H9 (cell line): ENCODE measurements around the gene EXOC2. TPM values are rescaled to one million over a fixed set of nuclear protein-coding genes. Genes with fewer than 3 reads are reported as not detected.

Experiments used
- DNase-seq: peaks from one replicate; pipeline ENCODE4 v3.0.0-alpha.2; 2017
- H2AFZ ChIP-seq: one replicate; pipeline ENCODE4 v1.6.1; 2013; ENCODE audit warnings: mild to moderate bottlenecking, low read length, control low read depth, moderate library complexity
- H2AK5ac ChIP-seq: 2 replicates; pipeline ENCODE4 v1.6.1; 2013; ENCODE audit warnings: low read length, control low read depth, mixed read lengths; ENCODE audit not compliant: insufficient read length
- H2BK120ac ChIP-seq: one replicate; pipeline ENCODE4 v1.6.1; 2013; ENCODE audit warnings: low read depth, mild to moderate bottlenecking, low read length, control low read depth, inconsistent platforms; ENCODE audit not compliant: poor library complexity, severe bottlenecking
- H2BK12ac ChIP-seq: 2 replicates; pipeline ENCODE4 v1.6.1; 2013; ENCODE audit warnings: low read length, control low read depth, mixed read lengths, low read depth; ENCODE audit not compliant: insufficient read length
- H2BK15ac ChIP-seq: 2 replicates; pipeline ENCODE4 v1.6.1; 2013; ENCODE audit warnings: low read depth, low read length, control low read depth
- H2BK20ac ChIP-seq: one replicate; pipeline ENCODE4 v1.6.1; 2013; ENCODE audit warnings: low read depth, mild to moderate bottlenecking, low read length, control low read depth, inconsistent platforms; ENCODE audit not compliant: poor library complexity, severe bottlenecking
- H2BK5ac ChIP-seq: 2 replicates; pipeline ENCODE4 v1.6.1; 2013; ENCODE audit warnings: low read length, control low read depth, mixed read lengths; ENCODE audit not compliant: insufficient read length
- H3K14ac ChIP-seq: 2 replicates; pipeline ENCODE4 v1.6.1; 2013; ENCODE audit warnings: low read length, control low read depth; ENCODE audit not compliant: insufficient read depth
- H3K18ac ChIP-seq: 2 replicates; pipeline ENCODE4 v1.6.1; 2013; ENCODE audit warnings: low read depth, mild to moderate bottlenecking, mixed read lengths, low read length, control low read depth; ENCODE audit not compliant: insufficient read length
- H3K23ac ChIP-seq: 2 replicates; pipeline ENCODE4 v1.6.1; 2013; ENCODE audit warnings: low read length, control low read depth, mixed read lengths, low read depth; ENCODE audit not compliant: insufficient read length
- H3K23me2 ChIP-seq: 2 replicates; pipeline ENCODE4 v1.6.1; 2013; ENCODE audit warnings: low read depth, mild to moderate bottlenecking, mixed read lengths, low read length, control low read depth; ENCODE audit not compliant: insufficient read length, poor library complexity, severe bottlenecking
- H3K27ac ChIP-seq: 2 replicates; pipeline ENCODE4 v1.5.1; 2013; ENCODE audit warnings: low read length, control low read depth, mixed read lengths, low read depth; ENCODE audit not compliant: insufficient read length
- H3K27me3 ChIP-seq: 2 replicates; pipeline ENCODE4 v1.6.1; 2013; ENCODE audit warnings: low read length, control low read depth, inconsistent platforms; ENCODE audit not compliant: insufficient read depth
- H3K4ac ChIP-seq: 2 replicates; pipeline ENCODE4 v1.6.1; 2013; ENCODE audit warnings: low read depth, mild to moderate bottlenecking, control low read depth, inconsistent platforms, low read length, moderate library complexity
- H3K4me1 ChIP-seq: 2 replicates; pipeline ENCODE4 v1.6.1; 2013; ENCODE audit warnings: low read length, control low read depth, inconsistent platforms; ENCODE audit not compliant: insufficient read depth
- H3K4me2 ChIP-seq: 2 replicates; pipeline ENCODE4 v1.6.1; 2013; ENCODE audit warnings: low read length, control low read depth, mixed read lengths; ENCODE audit not compliant: insufficient read length, insufficient read depth
- H3K56ac ChIP-seq: 2 replicates; pipeline ENCODE4 v1.6.1; 2013; ENCODE audit warnings: low read depth, mild to moderate bottlenecking, mixed read lengths, low read length, control low read depth; ENCODE audit not compliant: insufficient read length
- H3K79me1 ChIP-seq: 2 replicates; pipeline ENCODE4 v1.6.1; 2013; ENCODE audit warnings: low read depth, mild to moderate bottlenecking, moderate library complexity, low read length, control low read depth, inconsistent platforms; ENCODE audit not compliant: insufficient read depth, poor library complexity, severe bottlenecking
- H3K79me2 ChIP-seq: 2 replicates; pipeline ENCODE4 v1.6.1; 2013; ENCODE audit warnings: low read length, control low read depth, inconsistent platforms; ENCODE audit not compliant: insufficient read depth
- H3K9ac ChIP-seq: 2 replicates; pipeline ENCODE4 v1.6.1; 2013; ENCODE audit warnings: low read length, control low read depth, mixed read lengths; ENCODE audit not compliant: insufficient read length; ENCODE audit errors: extremely low read depth
- H3K9me3 ChIP-seq: one replicate; pipeline ENCODE4 v1.6.1; 2013; ENCODE audit warnings: low read depth, low read length, inconsistent platforms; ENCODE audit not compliant: control insufficient read depth
- H3T11ph ChIP-seq: one replicate; pipeline ENCODE4 v1.6.1; 2013; ENCODE audit warnings: mild to moderate bottlenecking, low read length, control low read depth, inconsistent platforms
- H4K20me1 ChIP-seq: one replicate; pipeline ENCODE4 v1.6.1; 2013; ENCODE audit not compliant: control insufficient read depth, insufficient read length, insufficient read depth
- H4K5ac ChIP-seq: 2 replicates; pipeline ENCODE4 v1.6.1; 2013; ENCODE audit warnings: low read depth, mild to moderate bottlenecking, mixed read lengths, low read length, control low read depth; ENCODE audit not compliant: insufficient read length
- H4K8ac ChIP-seq: replicated peaks from 2 replicates; pipeline ENCODE4 v1.6.1; 2013; ENCODE audit warnings: low read length, control low read depth, mixed read lengths, low read depth; ENCODE audit not compliant: insufficient read length
- H4K91ac ChIP-seq: 2 replicates; pipeline ENCODE4 v1.6.1; 2013; ENCODE audit warnings: low read depth, mild to moderate bottlenecking, moderate library complexity, mixed read lengths, low read length, control low read depth; ENCODE audit not compliant: insufficient read length
- H3K27ac Mint-ChIP-seq, 3 experiments: 2 replicates in 2 of 3; 3 replicates in 1 of 3; pipeline ENCODE4 v1.8.0; 2020 to 2021; ENCODE audit warnings: mixed read lengths in 3 of 3, mild to moderate bottlenecking in 1 of 3, moderate library complexity in 1 of 3
- H3K27me3 Mint-ChIP-seq: 2 replicates; pipeline ENCODE4 v1.8.0; 2021; ENCODE audit warnings: low read depth, mild to moderate bottlenecking, moderate library complexity, mixed read lengths
- H3K36me3 Mint-ChIP-seq, 3 experiments: 2 replicates in 2 of 3; 3 replicates in 1 of 3; pipeline ENCODE4 v1.8.0; 2020 to 2021; ENCODE audit warnings: low read depth in 3 of 3, mixed read lengths in 3 of 3; ENCODE audit not compliant: insufficient read depth in 1 of 3
- H3K4me1 Mint-ChIP-seq, 2 experiments: 2 replicates each; pipeline ENCODE4 v1.8.0; 2020; ENCODE audit warnings: mixed read lengths in 2 of 2
- H3K4me3 Mint-ChIP-seq, 2 experiments: 2 replicates in 1 of 2; 3 replicates in 1 of 2; pipeline ENCODE4 v1.8.0; 2020 to 2021; ENCODE audit warnings: mild to moderate bottlenecking in 2 of 2, mixed read lengths in 2 of 2, moderate library complexity in 1 of 2
- H3K9me3 Mint-ChIP-seq, 2 experiments: 2 replicates in 1 of 2; 3 replicates in 1 of 2; pipeline ENCODE4 v1.8.0; 2020; ENCODE audit warnings: mild to moderate bottlenecking in 2 of 2, mixed read lengths in 2 of 2, moderate library complexity in 1 of 2
- CTCF ChIP-seq: fragments of 200-600 bp; sonication (generic); conservative IDR thresholded peaks from 3 replicates; pipeline ENCODE4 v1.8.0; 2021; ENCODE audit warnings: antibody characterized with exemption, mild to moderate bottlenecking
- WGBS: extraction: QIAGEN DNeasy Blood & Tissue Kit; methylation state at CpG from one replicate; pipeline ENCODE4 v1.1.7; 2013; ENCODE audit warnings: missing lambda C conversion rate, low lambda C conversion rate, mixed read lengths; ENCODE audit not compliant: insufficient read length; ENCODE audit errors: extremely low coverage; 5-methylcytosine and 5-hydroxymethylcytosine counted together
- total RNA-seq: library from RNA; stranded (reverse); gene quantifications from 2 replicates; pipeline ENCODE4 v1.2.1, GENCODE V29; 2021

The EXOC2 gene
- total RNA-seq, 1 experiment from 2014 or later = 29.9 TPM

GRCh38 chr6:454148-454991 is 238.6 kb downstream of the EXOC2 start:
- no peak overlapping the region for H3K9ac ChIP-seq
- H4K5ac ChIP-seq = no peak overlapping the region
- no peak overlapping the region for H3K56ac ChIP-seq
- H3K4me1 ChIP-seq = no peaks in the 10 kb centered on the region; the same call in 1 of the 2 replicates
- no peaks in the 10 kb centered on the region for H3K79me2 ChIP-seq
- H3K4ac ChIP-seq = no peak overlapping the region
- no peak overlapping the region for H4K91ac ChIP-seq
- peaks cover 5% of the 10 kb centered on the region for H3K9me3 ChIP-seq
- no peak overlapping the region for H2AK5ac ChIP-seq
- no peak overlapping the region for H2BK20ac ChIP-seq
- no peak for TF ChIP-seq CTCF
- H2BK15ac ChIP-seq = no peak overlapping the region
- Mint-ChIP-seq H3K27ac (no peak overlapping the region), H3K4me1 (peaks cover 7 to 9% of the 10 kb centered on the region in 2 experiments), H3K36me3 (peaks cover 0 to 10% (median 6%) of the 10 kb centered on the region in 3 experiments; a peak in 6 of 7 replicates), H3K4me3 (no peak overlapping the region), H3K9me3 (peaks cover 20 to 22% of the 10 kb centered on the region in 2 experiments), H3K27me3 (no peaks in the 10 kb centered on the region)
- no peaks in the 10 kb centered on the region for H3K27me3 ChIP-seq
- no peaks in the 10 kb centered on the region for H3K79me1 ChIP-seq
- no peak overlapping the region for H3K27ac ChIP-seq
- no peak overlapping the region for H2BK5ac ChIP-seq
- H4K20me1 ChIP-seq = no peaks in the 10 kb centered on the region
- no peak overlapping the region for H2BK12ac ChIP-seq
- no peak overlapping the region for H4K8ac ChIP-seq
- H3K4me2 ChIP-seq = no peak overlapping the region
- no CpG with 5 or more reads among the region's 5 CpGs for WGBS
- no peak for DNase-seq
- no peak overlapping the region for H3K18ac ChIP-seq
- no peak overlapping the region for H3K14ac ChIP-seq
- no peak overlapping the region for H3K23ac ChIP-seq
- H2AFZ ChIP-seq = no peak overlapping the region
- no peak overlapping the region for H3T11ph ChIP-seq
- no peak overlapping the region for H2BK120ac ChIP-seq
- no peaks in the 10 kb centered on the region for H3K23me2 ChIP-seq
